Colonic mucosa (tissue), 4 donors: ENCODE measurements around the gene PPARA. TPM values are rescaled to one million over a fixed set of nuclear protein-coding genes. Genes with fewer than 3 reads are reported as not detected.

Source experiments
- DNase-seq: peaks from one replicate; pipeline ENCODE4 v3.0.0-alpha.2; 2020
- H3K27ac ChIP-seq: fragments of 200-600 bp; one replicate; pipeline ENCODE4 v1.8.0; 2021
- H3K27me3 ChIP-seq: fragments of 200-600 bp; one replicate; pipeline ENCODE4 v1.8.0; 2021
- H3K36me3 ChIP-seq: fragments of 200-600 bp; one replicate; pipeline ENCODE4 v1.8.0; 2021
- H3K4me1 ChIP-seq: fragments of 200-600 bp; one replicate; pipeline ENCODE4 v1.8.0; 2021; ENCODE audit warnings: mild to moderate bottlenecking
- H3K4me3 ChIP-seq: fragments of 200-600 bp; one replicate; pipeline ENCODE4 v1.8.0; 2021
- H3K9ac ChIP-seq, 2 donors: one replicate each; pipeline ENCODE4 v1.7.0; 2013; ENCODE audit warnings: control low read depth in 2 of 2, low read depth in 2 of 2, low read length in 2 of 2
- H3K9me3 ChIP-seq: fragments of 200-600 bp; one replicate; pipeline ENCODE4 v1.8.0; 2021
- CTCF ChIP-seq: fragments of 200-600 bp; IDR thresholded peaks from one replicate; pipeline ENCODE4 v1.8.0; 2022; ENCODE audit warnings: antibody characterized with exemption, mild to moderate bottlenecking
- intact Hi-C: fragments of 100-400 bp; cut with DNase I; formaldehyde crosslinking; loops from one replicate; pipeline ENCODE4 v1.14.1; 2022
- total RNA-seq, 2 donors: library from RNA; stranded (reverse); fragmentation: NEBNext Ultra II Directional in 1 of 2; extraction: Animal tissue kit (Norgen Biotek cat#: 25700) in 1 of 2; gene quantifications; one replicate each; pipeline ENCODE4 v1.2.1, GENCODE V29; 2021
- donor health status: healthy.
- donor health status: DM: no; HTN: no; CAD: no.
- donor health status: DM: no; HTN: no; CAD: no.

The PPARA gene
- total RNA-seq, 2 donors from 2014 or later, result 59.8 to 74.8 TPM

GRCh38 chr22:46224044-46224897 is 73.9 kb downstream of the PPARA start:
- H3K9me3 ChIP-seq, result no peaks in the 10 kb centered on the region
- peaks cover 22% of the 10 kb centered on the region for H3K36me3 ChIP-seq
- H3K27me3 ChIP-seq, result no peaks in the 10 kb centered on the region
- no peaks in the 10 kb centered on the region for H3K4me1 ChIP-seq
- DNase-seq, result no peak
- H3K27ac ChIP-seq, result no peak overlapping the region
- intact Hi-C loops, result no loop called here
- TF ChIP-seq CTCF, result no peak
- H3K4me3 ChIP-seq, result no peak overlapping the region
- no peak overlapping the region for H3K9ac ChIP-seq

- no peaks in the 10 kb centered on the region for H3K27me3 ChIP-seq
- intact Hi-C loops, result no loop called here
- no peaks in the 10 kb centered on the region for H3K9me3 ChIP-seq
- H3K4me1 ChIP-seq, result no peaks in the 10 kb centered on the region
- no peak for DNase-seq
- peaks cover 22% of the 10 kb centered on the region for H3K36me3 ChIP-seq
- no peak overlapping the region for H3K9ac ChIP-seq
- TF ChIP-seq CTCF, result no peak
- no peak overlapping the region for H3K4me3 ChIP-seq
- no peak overlapping the region for H3K27ac ChIP-seq
Observed at GRCh38 chr22:46224898-46225290, 74.6 kb downstream of the PPARA start.

GRCh38 chr22:46225631-46226030 is 75.3 kb downstream of the PPARA start:
- no peak for TF ChIP-seq CTCF
- Histone ChIP-seq H3K36me3 (peaks cover 15% of the 10 kb centered on the region), H3K27ac (no peak overlapping the region), H3K4me3 (no peak overlapping the region), H3K9ac (no peak overlapping the region), H3K4me1 (no peaks in the 10 kb centered on the region), H3K27me3 (no peaks in the 10 kb centered on the region), H3K9me3 (no peaks in the 10 kb centered on the region)
- intact Hi-C loops, result no loop called here
- DNase-seq, result no peak

GRCh38 chr22:46226577-46226976 is 76.3 kb downstream of the PPARA start:
- no peak for DNase-seq
- TF ChIP-seq CTCF, result no peak
- H3K27ac ChIP-seq, result no peak overlapping the region
- H3K4me1 ChIP-seq, result no peaks in the 10 kb centered on the region
- no peaks in the 10 kb centered on the region for H3K9me3 ChIP-seq
- no peaks in the 10 kb centered on the region for H3K27me3 ChIP-seq
- intact Hi-C loops, result no loop called here
- H3K4me3 ChIP-seq, result no peak overlapping the region
- peaks cover 7% of the 10 kb centered on the region for H3K36me3 ChIP-seq
- no peak overlapping the region for H3K9ac ChIP-seq

- TF ChIP-seq CTCF, result no peak
- intact Hi-C loops, result no loop called here
- no peak for DNase-seq
- no peaks in the 10 kb centered on the region for H3K36me3 ChIP-seq
- no peak overlapping the region for H3K27ac ChIP-seq
- H3K27me3 ChIP-seq, result no peaks in the 10 kb centered on the region
- H3K9ac ChIP-seq, result no peak overlapping the region
- H3K9me3 ChIP-seq, result no peaks in the 10 kb centered on the region
- no peak overlapping the region for H3K4me3 ChIP-seq
- no peaks in the 10 kb centered on the region for H3K4me1 ChIP-seq
Observed at GRCh38 chr22:46229701-46230100, 79.4 kb downstream of the PPARA start.
